Measurements from ENCODE around the gene ROBO2.

The ROBO2 gene

DNA sequence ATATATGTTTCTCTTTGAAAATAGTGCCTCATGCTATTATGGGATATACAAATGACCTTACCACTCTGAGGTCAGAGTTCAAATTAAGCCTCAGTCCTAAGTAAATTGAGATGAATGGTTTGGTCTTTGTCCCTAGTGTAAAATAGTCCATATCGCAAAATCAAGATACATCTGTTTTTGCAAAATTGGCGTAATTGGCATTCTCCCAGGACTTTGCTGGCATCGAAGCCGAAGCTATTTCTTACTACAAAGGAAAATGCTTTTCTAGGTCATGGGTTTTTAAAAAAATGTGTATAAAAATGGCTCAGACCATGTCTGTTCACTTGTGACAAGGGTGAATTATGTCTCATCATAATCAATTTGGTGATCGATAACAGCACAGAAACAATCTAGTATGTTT, 25.9 kb downstream of the ROBO2 start:
- H3K4me3 ChIP-seq (ENCODE audit: low read length): no peak overlapping the region
- DNase-seq (ENCODE audit: low read depth): no peak
- TF ChIP-seq, protein P1, sequence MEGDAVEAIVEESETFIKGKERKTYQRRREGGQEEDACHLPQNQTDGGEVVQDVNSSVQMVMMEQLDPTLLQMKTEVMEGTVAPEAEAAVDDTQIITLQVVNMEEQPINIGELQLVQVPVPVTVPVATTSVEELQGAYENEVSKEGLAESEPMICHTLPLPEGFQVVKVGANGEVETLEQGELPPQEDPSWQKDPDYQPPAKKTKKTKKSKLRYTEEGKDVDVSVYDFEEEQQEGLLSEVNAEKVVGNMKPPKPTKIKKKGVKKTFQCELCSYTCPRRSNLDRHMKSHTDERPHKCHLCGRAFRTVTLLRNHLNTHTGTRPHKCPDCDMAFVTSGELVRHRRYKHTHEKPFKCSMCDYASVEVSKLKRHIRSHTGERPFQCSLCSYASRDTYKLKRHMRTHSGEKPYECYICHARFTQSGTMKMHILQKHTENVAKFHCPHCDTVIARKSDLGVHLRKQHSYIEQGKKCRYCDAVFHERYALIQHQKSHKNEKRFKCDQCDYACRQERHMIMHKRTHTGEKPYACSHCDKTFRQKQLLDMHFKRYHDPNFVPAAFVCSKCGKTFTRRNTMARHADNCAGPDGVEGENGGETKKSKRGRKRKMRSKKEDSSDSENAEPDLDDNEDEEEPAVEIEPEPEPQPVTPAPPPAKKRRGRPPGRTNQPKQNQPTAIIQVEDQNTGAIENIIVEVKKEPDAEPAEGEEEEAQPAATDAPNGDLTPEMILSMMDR (conservative IDR thresholded peaks at IDR 0.05; ENCODE audit: low read length): no peak

GRCh38 chr3:77066829-77067228, 26.9 kb downstream of the ROBO2 start:
- H3K4me3 ChIP-seq (ENCODE audit: low read length): no peak overlapping the region
- DNase-seq (ENCODE audit: low read depth): no peak
- TF ChIP-seq, protein P1 (conservative IDR thresholded peaks at IDR 0.05; ENCODE audit: low read length): no peak

DNA sequence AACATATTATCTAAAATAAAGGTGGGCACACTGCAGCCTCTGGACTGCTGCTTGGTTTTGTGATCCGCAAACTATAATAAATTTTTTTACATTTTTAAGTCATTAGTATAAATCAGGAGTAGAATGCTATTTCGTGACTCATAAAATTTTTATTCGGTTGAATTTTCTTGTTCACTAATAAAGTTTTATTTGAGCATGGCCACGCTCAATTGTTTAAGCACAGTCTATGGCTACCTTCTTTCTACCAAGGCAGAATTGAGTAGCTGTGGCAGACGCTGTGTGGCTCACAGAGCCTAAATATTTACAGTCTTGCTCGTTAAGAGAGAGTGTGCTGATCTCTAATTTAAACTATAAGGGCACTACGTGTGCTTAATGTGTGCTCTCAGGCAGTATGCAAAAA, 28.9 kb downstream of the ROBO2 start:
- TF ChIP-seq, protein P1 (conservative IDR thresholded peaks at IDR 0.05; ENCODE audit: low read length): no peak
- DNase-seq (ENCODE audit: low read depth): no peak
- no peak overlapping the region for H3K4me3 ChIP-seq (ENCODE audit: low read length)

DNA sequence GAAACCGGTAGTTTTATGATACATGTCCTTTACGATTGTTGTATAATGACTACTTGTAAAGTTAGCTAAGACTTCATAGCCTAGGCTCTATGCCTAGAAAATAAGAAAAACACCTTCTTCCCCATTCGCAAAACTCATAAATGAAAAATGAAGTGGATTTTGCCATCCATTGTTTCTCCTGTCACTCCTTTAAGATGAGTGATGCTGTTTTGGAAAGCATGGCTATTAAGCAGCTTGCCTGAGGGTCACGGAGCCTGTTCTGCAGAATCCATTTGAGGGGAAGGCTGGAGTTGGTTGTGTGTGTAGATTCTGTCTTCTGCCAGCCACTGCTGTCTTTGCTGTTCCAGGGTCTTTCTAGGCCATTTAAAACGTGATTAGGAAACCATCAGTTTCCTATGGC, 31.5 kb downstream of the ROBO2 start:
- DNase-seq (ENCODE audit: low read depth): no peak
- H3K4me3 ChIP-seq (ENCODE audit: low read length): no peak overlapping the region
- TF ChIP-seq, protein P1 (conservative IDR thresholded peaks at IDR 0.05; ENCODE audit: low read length): no peak

DNA sequence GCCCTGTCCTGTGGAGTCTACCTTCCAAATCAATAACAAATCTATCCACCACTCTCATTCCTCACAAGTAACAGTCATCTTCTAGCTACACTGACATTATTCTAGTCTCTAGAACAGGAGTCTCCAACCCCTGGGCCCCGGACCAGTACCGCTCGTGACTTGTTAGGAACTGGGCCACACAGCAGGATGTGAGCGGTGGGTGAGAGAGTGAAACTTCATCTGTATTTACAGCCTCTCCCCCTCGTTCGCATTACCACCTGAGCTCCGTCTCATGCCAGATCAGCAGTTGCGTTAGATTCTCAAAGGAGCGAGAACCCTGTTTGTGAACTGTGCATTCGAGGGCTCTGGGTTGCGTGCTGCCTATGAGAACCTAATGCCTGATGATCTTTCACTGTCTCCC, 31.9 kb downstream of the ROBO2 start:
- DNase-seq (ENCODE audit: low read depth): no peak
- TF ChIP-seq, protein P1 (conservative IDR thresholded peaks at IDR 0.05; ENCODE audit: low read length): no peak
- no peak overlapping the region for H3K4me3 ChIP-seq (ENCODE audit: low read length)

- no peak for DNase-seq (ENCODE audit: low read depth)
- TF ChIP-seq, protein P1 (conservative IDR thresholded peaks at IDR 0.05; ENCODE audit: low read length): no peak
- H3K4me3 ChIP-seq (ENCODE audit: low read length): no peak overlapping the region
Measured at GRCh38 chr3:77072232-77072631, 32.3 kb downstream of the ROBO2 start.

DNA sequence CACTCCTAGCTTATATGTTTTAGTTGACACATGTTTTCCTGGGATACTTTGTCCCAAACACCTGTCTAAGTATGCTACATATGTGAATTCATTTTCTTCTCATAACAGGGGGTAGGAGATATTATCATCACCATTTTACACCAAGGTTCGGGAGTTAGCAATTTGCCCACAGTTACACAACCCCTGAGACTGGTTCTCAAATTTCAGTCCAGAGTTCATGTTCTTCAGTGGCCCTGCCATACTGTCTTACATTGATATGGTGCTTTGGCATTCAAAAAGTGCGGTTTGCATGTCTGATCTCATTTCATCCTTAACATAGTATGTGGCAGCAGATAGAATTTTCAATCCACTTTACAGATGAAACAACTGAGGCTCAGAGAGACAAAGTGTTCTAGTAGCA, 38.4 kb downstream of the ROBO2 start:
- H3K4me3 ChIP-seq (ENCODE audit: low read length): no peak overlapping the region
- TF ChIP-seq, protein P1 (conservative IDR thresholded peaks at IDR 0.05; ENCODE audit: low read length): no peak
- no peak for DNase-seq (ENCODE audit: low read depth)

Data from AG10803 (cell line).